Esophagus squamous epithelium (tissue), 4 donors: ENCODE data around the gene SPSB4.
A peak's percentile ranks its signal among the peaks of the same experiment; 100 is the strongest.

Experiments used
- CTCF ChIP-seq, 6 experiments: fragments of 450-650 bp in 4 of 6; fragments of 200-600 bp in 2 of 6; sonication (generic) in 2 of 6; IDR thresholded peaks; one replicate each; pipeline ENCODE4 v1.5.1; 2016 to 2019; ENCODE audit warnings: antibody characterized with exemption in 6 of 6, mild to moderate bottlenecking in 4 of 6, moderate library complexity in 4 of 6
- POLR2A ChIP-seq, 4 donors: fragments of 450-650 bp; IDR thresholded peaks; one replicate each; pipeline ENCODE4 v1.6.1; 2017; ENCODE audit warnings: antibody characterized with exemption in 4 of 4, mild to moderate bottlenecking in 4 of 4, moderate library complexity in 3 of 4

- TF ChIP-seq CTCF (IDR thresholded peaks at IDR 0.05) (peak in 2 of 6 experiments; percentile 20 to 30), POLR2A (IDR thresholded peaks at IDR 0.05) (no peak)
Observed at GRCh38 chr3:141114816-141115460, 63.8 kb downstream of the SPSB4 start.
